Measurements from ENCODE around the gene DHPS. TPM values are rescaled to one million over a fixed set of nuclear protein-coding genes. Genes with fewer than 3 reads are reported as not detected.
"Not testable (repeated sequence)": the region's sequence is repeated elsewhere in the genome, so short reads cannot be mapped to it uniquely, and the experiment has no call there.

DHPS gene
- total and polyA plus RNA-seq, 9 donors, result 55.2 to 73.4 (median 63.4) TPM

DNA sequence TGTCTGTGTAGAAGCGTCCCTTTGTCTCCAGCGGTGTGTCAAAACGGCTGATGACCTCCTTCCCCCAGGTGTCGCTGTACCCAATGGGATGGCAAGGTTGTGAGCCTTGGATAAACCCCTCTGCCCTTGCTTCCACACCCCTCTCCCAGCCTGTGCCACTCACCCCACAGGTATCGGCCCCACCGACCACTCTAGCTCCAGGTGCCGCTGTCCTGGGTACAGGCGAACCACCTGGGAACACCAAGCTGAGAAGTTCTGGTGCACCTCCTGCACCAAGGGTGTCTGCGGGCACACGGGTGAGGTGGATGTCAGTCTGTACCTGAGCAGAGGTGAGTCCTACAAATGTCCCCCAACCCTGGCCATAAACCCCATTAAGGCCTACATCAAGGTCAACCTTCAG, 31.7 kb downstream of the DHPS start:
- peaks cover 6% of the 10 kb centered on the region for H3K27me3 ChIP-seq (ENCODE audit: control insufficient read depth, insufficient read depth, low read length)
- DNase-seq, result no peak
- H3K4me1 ChIP-seq (ENCODE audit: control insufficient read depth, insufficient read depth, low read length), result peaks cover 13% of the 10 kb centered on the region
- H3K4me3 ChIP-seq (ENCODE audit: low read length), result no peak overlapping the region
- H3K36me3 ChIP-seq (ENCODE audit: control insufficient read depth, insufficient read depth, low read length), result peaks cover 3% of the 10 kb centered on the region
- WGBS (ENCODE audit: insufficient coverage), result 89% methylated on average over 7 of the region's 10 CpGs
- no peaks in the 10 kb centered on the region for H3K9me3 ChIP-seq (replicated peaks; ENCODE audit: control insufficient read depth, low read depth, low read length)
- H3K27ac ChIP-seq (ENCODE audit: low read length), result no peak overlapping the region

GRCh38 chr19:12648088-12648487, 33.6 kb downstream of the DHPS start:
- H3K36me3 ChIP-seq (ENCODE audit: control insufficient read depth, insufficient read depth, low read length), result no peaks in the 10 kb centered on the region
- no peak overlapping the region for H3K27ac ChIP-seq (ENCODE audit: low read length)
- peak overlapping the region; percentile 0 for H3K4me3 ChIP-seq (ENCODE audit: low read length)
- DNase-seq, result no peak
- H3K9me3 ChIP-seq (replicated peaks; ENCODE audit: control insufficient read depth, low read depth, low read length), result no peaks in the 10 kb centered on the region
- peaks cover 6% of the 10 kb centered on the region for H3K27me3 ChIP-seq (ENCODE audit: control insufficient read depth, insufficient read depth, low read length)
- H3K4me1 ChIP-seq (ENCODE audit: control insufficient read depth, insufficient read depth, low read length), result peaks cover 13% of the 10 kb centered on the region
- WGBS (ENCODE audit: insufficient coverage), result 7% methylated on average over 29 of the region's 29 CpGs

GRCh38 chr19:12647490-12648071, 34.1 kb downstream of the DHPS start:
- DNase-seq, result no peak
- WGBS (ENCODE audit: insufficient coverage), result 5% methylated on average over 30 of the region's 31 CpGs

GRCh38 chr19:12647047-12647446, 34.6 kb downstream of the DHPS start:
- Histone ChIP-seq H3K27ac (ENCODE audit: low read length) (no peak overlapping the region), H3K9me3 (replicated peaks; ENCODE audit: control insufficient read depth, low read depth, low read length) (no peaks in the 10 kb centered on the region), H3K4me3 (ENCODE audit: low read length) (no peak overlapping the region), H3K36me3 (ENCODE audit: control insufficient read depth, insufficient read depth, low read length) (no peaks in the 10 kb centered on the region), H3K4me1 (ENCODE audit: control insufficient read depth, insufficient read depth, low read length) (peaks cover 13% of the 10 kb centered on the region), H3K27me3 (ENCODE audit: control insufficient read depth, insufficient read depth, low read length) (peaks cover 6% of the 10 kb centered on the region)
- WGBS (ENCODE audit: insufficient coverage), result 69% methylated on average over 5 of the region's 8 CpGs
- no peak for DNase-seq

More at GRCh38 chr19:12647490-12648071, 34.1 kb downstream of the DHPS start:
- Histone ChIP-seq H3K4me3 (ENCODE audit: low read length) (no peak overlapping the region), H3K9me3 (replicated peaks; ENCODE audit: control insufficient read depth, low read depth, low read length) (no peaks in the 10 kb centered on the region), H3K27ac (ENCODE audit: low read length) (no peak overlapping the region), H3K36me3 (ENCODE audit: control insufficient read depth, insufficient read depth, low read length) (no peaks in the 10 kb centered on the region), H3K27me3 (ENCODE audit: control insufficient read depth, insufficient read depth, low read length) (peaks cover 6% of the 10 kb centered on the region), H3K4me1 (ENCODE audit: control insufficient read depth, insufficient read depth, low read length) (peaks cover 13% of the 10 kb centered on the region)

- H3K27ac ChIP-seq (ENCODE audit: low read length), result no peak overlapping the region
- peaks cover 6% of the 10 kb centered on the region for H3K27me3 ChIP-seq (ENCODE audit: control insufficient read depth, insufficient read depth, low read length)
- no peak overlapping the region for H3K4me3 ChIP-seq (ENCODE audit: low read length)
- no peaks in the 10 kb centered on the region for H3K36me3 ChIP-seq (ENCODE audit: control insufficient read depth, insufficient read depth, low read length)
- 77% methylated on average over 6 of the region's 10 CpGs for WGBS (ENCODE audit: insufficient coverage)
- no peak for DNase-seq
- H3K9me3 ChIP-seq (replicated peaks; ENCODE audit: control insufficient read depth, low read depth, low read length), result no peaks in the 10 kb centered on the region
- H3K4me1 ChIP-seq (ENCODE audit: control insufficient read depth, insufficient read depth, low read length), result peaks cover 13% of the 10 kb centered on the region
These were observed 35.1 kb downstream of the DHPS start for GRCh38 chr19:12646551-12646950.

GRCh38 chr19:12643716-12644115, 38.0 kb downstream of the DHPS start:
- not testable (repeated sequence) for H3K27ac ChIP-seq (ENCODE audit: low read length); H3K4me3 ChIP-seq (ENCODE audit: low read length); H3K36me3 ChIP-seq (ENCODE audit: control insufficient read depth, insufficient read depth, low read length); DNase-seq; H3K27me3 ChIP-seq (ENCODE audit: control insufficient read depth, insufficient read depth, low read length); H3K9me3 ChIP-seq (replicated peaks; ENCODE audit: control insufficient read depth, low read depth, low read length)
- 91% methylated on average over 11 of the region's 14 CpGs for WGBS (ENCODE audit: insufficient coverage)
- H3K4me1 ChIP-seq (ENCODE audit: control insufficient read depth, insufficient read depth, low read length), result peaks cover 17% of the 10 kb centered on the region

- Histone ChIP-seq H3K27ac (ENCODE audit: low read length) (no peak overlapping the region), H3K9me3 (replicated peaks; ENCODE audit: control insufficient read depth, low read depth, low read length) (no peaks in the 10 kb centered on the region), H3K4me1 (ENCODE audit: control insufficient read depth, insufficient read depth, low read length) (peaks cover 7% of the 10 kb centered on the region), H3K36me3 (ENCODE audit: control insufficient read depth, insufficient read depth, low read length) (no peaks in the 10 kb centered on the region), H3K27me3 (ENCODE audit: control insufficient read depth, insufficient read depth, low read length) (no peaks in the 10 kb centered on the region), H3K4me3 (ENCODE audit: low read length) (no peak overlapping the region)
- WGBS (ENCODE audit: insufficient coverage), result 90% methylated on average over 26 of the region's 26 CpGs
- DNase-seq, result no peak
These were observed 39.2 kb downstream of the DHPS start for GRCh38 chr19:12642506-12642905.

GRCh38 chr19:12641456-12641855, 40.2 kb downstream of the DHPS start:
- Histone ChIP-seq H3K4me3 (ENCODE audit: low read length) (no peak overlapping the region), H3K9me3 (replicated peaks; ENCODE audit: control insufficient read depth, low read depth, low read length) (no peaks in the 10 kb centered on the region), H3K36me3 (ENCODE audit: control insufficient read depth, insufficient read depth, low read length) (no peaks in the 10 kb centered on the region), H3K27me3 (ENCODE audit: control insufficient read depth, insufficient read depth, low read length) (no peaks in the 10 kb centered on the region), H3K27ac (ENCODE audit: low read length) (no peak overlapping the region), H3K4me1 (ENCODE audit: control insufficient read depth, insufficient read depth, low read length) (peaks cover 4% of the 10 kb centered on the region)
- WGBS (ENCODE audit: insufficient coverage), result 65% methylated on average over 13 of the region's 13 CpGs
- no peak for DNase-seq

GRCh38 chr19:12639901-12640613, 41.6 kb downstream of the DHPS start:
- 6% methylated on average over 37 of the region's 39 CpGs for WGBS (ENCODE audit: insufficient coverage)
- no peak overlapping the region for H3K27ac ChIP-seq (ENCODE audit: low read length)

DNA sequence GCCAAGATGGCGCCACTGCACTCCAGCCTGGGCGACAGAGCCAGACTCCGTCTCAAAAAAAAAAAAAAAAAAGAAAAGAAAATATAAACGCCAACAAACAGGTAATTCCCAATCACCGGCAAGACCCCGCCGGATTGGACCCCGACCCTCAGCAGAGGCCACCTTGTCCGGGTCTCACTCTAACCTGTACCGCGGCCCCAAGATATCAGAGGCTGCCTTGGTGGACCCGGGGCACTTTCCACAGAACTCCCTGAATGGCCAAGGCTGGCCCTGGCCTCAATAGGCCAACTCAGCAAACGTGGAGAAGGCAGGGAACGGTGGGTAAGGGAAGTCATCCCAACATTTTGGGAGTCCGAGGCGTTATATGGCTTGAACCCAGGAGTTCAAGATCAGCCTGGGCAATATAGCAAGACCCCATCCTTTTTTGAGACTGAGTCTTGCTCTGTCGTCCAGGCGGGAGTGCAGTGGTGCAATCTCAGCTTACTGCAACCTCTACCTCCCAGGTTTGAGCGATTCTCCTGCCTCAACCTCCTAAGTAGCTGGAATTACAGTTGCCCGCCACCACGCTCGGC, 43.0 kb downstream of the DHPS start:
- DNase-seq, result no peak
- H3K27ac ChIP-seq (ENCODE audit: low read length), result no peak overlapping the region
- no peaks in the 10 kb centered on the region for H3K36me3 ChIP-seq (ENCODE audit: control insufficient read depth, insufficient read depth, low read length)
- no peak overlapping the region for H3K4me3 ChIP-seq (ENCODE audit: low read length)
- peaks cover 4% of the 10 kb centered on the region for H3K4me1 ChIP-seq (ENCODE audit: control insufficient read depth, insufficient read depth, low read length)
- 94% methylated on average over 15 of the region's 22 CpGs for WGBS (ENCODE audit: insufficient coverage)
- H3K27me3 ChIP-seq (ENCODE audit: control insufficient read depth, insufficient read depth, low read length), result no peaks in the 10 kb centered on the region
- no peaks in the 10 kb centered on the region for H3K9me3 ChIP-seq (replicated peaks; ENCODE audit: control insufficient read depth, low read depth, low read length)

More at GRCh38 chr19:12639901-12640613, 41.6 kb downstream of the DHPS start:
- DNase-seq, result peak; percentile 72
- Histone ChIP-seq H3K27me3 (ENCODE audit: control insufficient read depth, insufficient read depth, low read length) (no peaks in the 10 kb centered on the region), H3K9me3 (replicated peaks; ENCODE audit: control insufficient read depth, low read depth, low read length) (no peaks in the 10 kb centered on the region), H3K4me1 (ENCODE audit: control insufficient read depth, insufficient read depth, low read length) (peaks cover 4% of the 10 kb centered on the region), H3K4me3 (ENCODE audit: low read length) (no peak overlapping the region), H3K36me3 (ENCODE audit: control insufficient read depth, insufficient read depth, low read length) (no peaks in the 10 kb centered on the region)

Data from muscle of leg (tissue), 11 donors.